OCI-LY7 (cell line): ENCODE measurements around the gene AMOTL1.

Experiments used
- CTCF ChIP-seq: fragments of 200-600 bp; sonication (generic); conservative IDR thresholded peaks from 2 replicates; pipeline ENCODE4 v1.5.1; 2014; ENCODE audit warnings: mild to moderate bottlenecking, antibody characterized with exemption, low read length, moderate library complexity, mixed read lengths
- EZH2phosphoT487 ChIP-seq: fragments of 200-600 bp; sonication (generic); IDR thresholded peaks from 2 replicates; pipeline ENCODE4 v1.6.1; 2018; ENCODE audit warnings: low read depth, borderline replicate concordance, mild to moderate bottlenecking, mixed run types, antibody characterized with exemption, low read length, moderate library complexity, mixed read lengths

GRCh38 chr11:94776351-94777321 lies 8.5 kb downstream of the AMOTL1 start:
- no peak for TF ChIP-seq CTCF
- no peak for TF ChIP-seq EZH2phosphoT487
